KMS-11 (cell line): ENCODE results near the gene CDKN2B-AS1.

Experiments used
- H2AFZ ChIP-seq: fragments of 200-600 bp; sonication (generic); 2 replicates; pipeline ENCODE4 v1.6.1; 2016; ENCODE audit warnings: antibody characterized with exemption, mixed run types, low read depth
- H3K27ac ChIP-seq: fragments of 200-600 bp; sonication (generic); 2 replicates; pipeline ENCODE4 v1.6.1; 2016; ENCODE audit warnings: mild to moderate bottlenecking, mixed run types
- H3K27me3 ChIP-seq: fragments of 200-600 bp; sonication (generic); 2 replicates; pipeline ENCODE4 v1.6.1; 2017; ENCODE audit warnings: mild to moderate bottlenecking, low read depth, mixed run types, moderate library complexity; ENCODE audit not compliant: insufficient read depth
- H3K36me3 ChIP-seq: fragments of 200-600 bp; sonication (generic); 2 replicates; pipeline ENCODE4 v1.6.1; 2017; ENCODE audit warnings: mild to moderate bottlenecking, mixed run types; ENCODE audit not compliant: insufficient read depth
- H3K4me1 ChIP-seq: fragments of 200-600 bp; sonication (generic); 2 replicates; pipeline ENCODE4 v1.6.1; 2016; ENCODE audit warnings: mild to moderate bottlenecking, low read depth, mixed run types; ENCODE audit not compliant: poor library complexity, severe bottlenecking
- H3K4me2 ChIP-seq: fragments of 200-600 bp; sonication (generic); 2 replicates; pipeline ENCODE4 v1.7.0; 2016; ENCODE audit warnings: mild to moderate bottlenecking, mixed run types
- H3K4me3 ChIP-seq: fragments of 200-600 bp; sonication (generic); IDR thresholded peaks from 2 replicates; pipeline ENCODE4 v1.6.1; 2017; ENCODE audit warnings: low read depth, low read length, mixed read lengths; ENCODE audit not compliant: insufficient read depth
- H3K79me2 ChIP-seq: fragments of 200-600 bp; sonication (generic); 2 replicates; pipeline ENCODE4 v1.6.1; 2016; ENCODE audit warnings: low read depth, mixed run types; ENCODE audit not compliant: insufficient read depth
- H3K9ac ChIP-seq: fragments of 200-600 bp; sonication (generic); 2 replicates; pipeline ENCODE4 v1.6.1; 2016; ENCODE audit warnings: mild to moderate bottlenecking, mixed run types
- H4K20me1 ChIP-seq: fragments of 200-600 bp; sonication (generic); 2 replicates; pipeline ENCODE4 v1.6.1; 2016; ENCODE audit warnings: mild to moderate bottlenecking, mixed run types; ENCODE audit not compliant: insufficient read depth
- CTCF ChIP-seq: fragments of 200-600 bp; sonication (generic); conservative IDR thresholded peaks from 2 replicates; pipeline ENCODE4 v1.6.1; 2017; ENCODE audit warnings: low read depth, mild to moderate bottlenecking, antibody characterized with exemption, low read length, moderate library complexity, mixed read lengths

CDKN2B-AS1 gene

DNA sequence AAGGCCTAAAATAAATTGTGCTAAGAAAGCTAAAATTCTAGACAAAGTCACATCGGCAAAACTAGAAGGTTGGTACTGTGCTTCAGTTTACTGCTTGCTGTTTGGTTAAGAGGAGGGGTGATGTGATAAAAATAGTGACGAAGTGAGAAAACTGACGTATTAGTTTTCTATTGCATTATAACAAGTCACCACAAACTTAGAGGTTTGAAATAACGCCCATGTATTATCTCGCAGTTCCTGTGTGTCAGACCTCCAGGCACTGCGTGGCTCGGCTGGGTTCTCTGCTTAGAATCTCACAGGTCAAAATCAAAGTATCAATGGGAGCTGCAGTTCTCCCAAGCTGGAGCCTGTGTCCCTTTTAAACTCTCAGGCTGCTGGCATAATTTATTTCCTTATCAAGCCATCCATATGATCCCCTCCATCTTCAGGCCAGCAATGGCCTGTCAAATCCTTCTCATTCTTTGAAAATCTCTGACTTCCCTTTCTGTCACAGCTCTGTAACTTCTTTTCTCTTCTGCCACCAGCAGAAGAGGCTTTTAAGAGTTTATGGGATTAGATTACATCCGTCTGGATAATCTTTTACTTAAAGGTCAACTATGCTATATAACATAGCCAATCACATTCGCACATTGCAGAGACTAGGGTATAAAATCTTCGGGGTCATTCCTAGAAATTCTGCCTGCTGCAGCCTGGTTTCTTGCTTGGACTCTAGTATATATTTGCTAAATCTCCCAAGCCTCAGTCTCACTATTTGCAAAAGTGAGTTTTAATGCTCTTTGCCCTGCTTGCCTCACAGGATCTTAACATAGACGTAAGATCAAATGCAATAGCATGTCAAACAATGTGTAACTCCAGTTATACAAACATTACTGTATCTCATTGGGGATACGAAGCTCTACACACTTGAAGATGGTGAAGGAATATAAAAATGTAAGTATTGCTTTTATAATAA, 118.6 kb downstream of the CDKN2B-AS1 start:
- H3K36me3 ChIP-seq: no peaks in the 10 kb centered on the region
- no peak overlapping the region for H3K27ac ChIP-seq
- no peak overlapping the region for H2AFZ ChIP-seq
- no peak overlapping the region for H3K9ac ChIP-seq
- TF ChIP-seq CTCF: no peak
- H3K27me3 ChIP-seq: no peaks in the 10 kb centered on the region
- no peak overlapping the region for H3K4me3 ChIP-seq
- no peaks in the 10 kb centered on the region for H3K79me2 ChIP-seq
- peak overlapping the region; percentile 33 for H3K4me2 ChIP-seq
- no peaks in the 10 kb centered on the region for H4K20me1 ChIP-seq
- peaks cover 64% of the 10 kb centered on the region for H3K4me1 ChIP-seq

GRCh38 chr9:22114956-22115355, 120.4 kb downstream of the CDKN2B-AS1 start:
- Histone ChIP-seq H3K4me1 (peaks cover 69% of the 10 kb centered on the region), H3K9ac (no peak overlapping the region), H3K27me3 (no peaks in the 10 kb centered on the region), H4K20me1 (no peaks in the 10 kb centered on the region), H3K36me3 (no peaks in the 10 kb centered on the region), H3K79me2 (no peaks in the 10 kb centered on the region), H2AFZ (no peak overlapping the region), H3K4me3 (no peak overlapping the region), H3K4me2 (no peak overlapping the region), H3K27ac (no peak overlapping the region)
- no peak for TF ChIP-seq CTCF

DNA sequence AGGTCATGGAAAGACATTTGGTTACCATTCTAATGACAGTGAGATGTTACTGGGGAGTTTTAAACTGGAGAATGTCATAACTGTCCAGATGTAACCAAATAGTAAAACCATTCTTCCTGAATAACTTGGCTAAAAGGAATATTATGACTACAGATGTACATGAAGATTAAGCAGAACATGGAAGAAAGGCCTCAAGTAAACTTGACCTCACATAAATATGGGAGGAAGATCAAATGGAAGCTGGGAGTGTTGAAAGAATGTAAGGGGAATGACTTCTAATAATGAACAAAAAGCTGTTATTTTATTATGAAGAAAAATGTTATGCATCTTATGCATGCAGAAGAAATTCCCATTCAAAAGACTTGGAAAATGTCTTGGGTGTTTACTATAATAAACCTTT, 122.2 kb downstream of the CDKN2B-AS1 start:
- peaks cover 58% of the 10 kb centered on the region for H3K4me1 ChIP-seq
- no peak overlapping the region for H2AFZ ChIP-seq
- no peak overlapping the region for H3K27ac ChIP-seq
- H3K9ac ChIP-seq: no peak overlapping the region
- no peaks in the 10 kb centered on the region for H3K79me2 ChIP-seq
- H3K4me2 ChIP-seq: 0 out of 2 replicates have a peak overlapping the region, but pooled peaks have one; percentile 6
- no peak overlapping the region for H3K4me3 ChIP-seq
- no peaks in the 10 kb centered on the region for H3K36me3 ChIP-seq
- H3K27me3 ChIP-seq: no peaks in the 10 kb centered on the region
- no peak for TF ChIP-seq CTCF
- no peaks in the 10 kb centered on the region for H4K20me1 ChIP-seq

GRCh38 chr9:22117511-22118384, 123.2 kb downstream of the CDKN2B-AS1 start:
- Histone ChIP-seq H4K20me1 (no peaks in the 10 kb centered on the region), H3K4me2 (peak overlapping the region; percentile 16; the same call in 1 of the 2 replicates), H2AFZ (no peak overlapping the region), H3K4me3 (no peak overlapping the region), H3K27me3 (no peaks in the 10 kb centered on the region), H3K9ac (no peak overlapping the region), H3K4me1 (peaks cover 48% of the 10 kb centered on the region), H3K79me2 (no peaks in the 10 kb centered on the region), H3K36me3 (no peaks in the 10 kb centered on the region), H3K27ac (no peak overlapping the region)
- TF ChIP-seq CTCF: no peak
